ENCODE measurements around the gene ARHGEF3. TPM values are rescaled to one million over a fixed set of nuclear protein-coding genes. Genes with fewer than 3 reads are reported as not detected.

Gene ARHGEF3
- total and polyA plus RNA-seq, 4 donors = 18.6 to 25.9 (median 24.1) TPM

GRCh38 chr3:56775838-56776555 lies 25.8 kb downstream of the ARHGEF3 start:
- DNase-seq (ENCODE audit: low read depth in 4 of 6, low spot score in 6 of 6) = peak in 1 of 6 donors; percentile 93
- Histone ChIP-seq H3K4me3 (ENCODE audit: low read depth, low read length) (no peak overlapping the region), H3K9me3 (ENCODE audit: control insufficient read depth, insufficient read depth, low read length) (no peaks in the 10 kb centered on the region)

GRCh38 chr3:56775445-56775837 lies 26.3 kb downstream of the ARHGEF3 start:
- Histone ChIP-seq H3K4me1 (ENCODE audit: control insufficient read depth, insufficient read depth, low read length) (peaks cover 6% of the 10 kb centered on the region), H3K27me3 (ENCODE audit: control insufficient read depth, insufficient read depth, low read length) (no peaks in the 10 kb centered on the region), H3K9me3 (ENCODE audit: control insufficient read depth, insufficient read depth, low read length) (no peaks in the 10 kb centered on the region), H3K27ac (ENCODE audit: low read depth, low read length) (no peak overlapping the region), H3K36me3 (ENCODE audit: control insufficient read depth, insufficient read depth, low read length) (peaks cover 2% of the 10 kb centered on the region), H3K4me3 (ENCODE audit: low read depth, low read length) (no peak overlapping the region)
- peak in 1 of 6 donors; percentile 80 for DNase-seq (ENCODE audit: low read depth in 4 of 6, low spot score in 6 of 6)
- WGBS (ENCODE audit: insufficient coverage) = 60% methylated on average over 5 of the region's 7 CpGs

More at GRCh38 chr3:56775838-56776555, 25.8 kb downstream of the ARHGEF3 start:
- H3K27me3 ChIP-seq (ENCODE audit: control insufficient read depth, insufficient read depth, low read length) = no peaks in the 10 kb centered on the region
- 31% methylated on average over 5 of the region's 8 CpGs for WGBS (ENCODE audit: insufficient coverage)
- no peak overlapping the region for H3K27ac ChIP-seq (ENCODE audit: low read depth, low read length)
- peaks cover 6% of the 10 kb centered on the region for H3K4me1 ChIP-seq (ENCODE audit: control insufficient read depth, insufficient read depth, low read length)
- H3K36me3 ChIP-seq (ENCODE audit: control insufficient read depth, insufficient read depth, low read length) = peaks cover 2% of the 10 kb centered on the region

- Histone ChIP-seq H3K36me3 (ENCODE audit: control insufficient read depth, insufficient read depth, low read length) (peaks cover 2% of the 10 kb centered on the region), H3K27ac (ENCODE audit: low read depth, low read length) (no peak overlapping the region), H3K4me1 (ENCODE audit: control insufficient read depth, insufficient read depth, low read length) (peaks cover 16% of the 10 kb centered on the region), H3K9me3 (ENCODE audit: control insufficient read depth, insufficient read depth, low read length) (no peaks in the 10 kb centered on the region), H3K27me3 (ENCODE audit: control insufficient read depth, insufficient read depth, low read length) (no peaks in the 10 kb centered on the region), H3K4me3 (ENCODE audit: low read depth, low read length) (no peak overlapping the region)
- no peak for DNase-seq (ENCODE audit: low read depth in 4 of 6, low spot score in 6 of 6)
These were observed 27.8 kb downstream of the ARHGEF3 start for GRCh38 chr3:56773986-56774385.

- DNase-seq (ENCODE audit: low read depth in 4 of 6, low spot score in 6 of 6) = peak in 1 of 6 donors; percentile 75
These were observed 28.5 kb downstream of the ARHGEF3 start for GRCh38 chr3:56772952-56773938.

GRCh38 chr3:56771376-56771775 lies 30.4 kb downstream of the ARHGEF3 start:
- H3K4me1 ChIP-seq (ENCODE audit: control insufficient read depth, insufficient read depth, low read length) = peaks cover 17% of the 10 kb centered on the region

More at GRCh38 chr3:56772952-56773938, 28.5 kb downstream of the ARHGEF3 start:
- H3K27ac ChIP-seq (ENCODE audit: low read depth, low read length) = no peak overlapping the region
- no peak overlapping the region for H3K4me3 ChIP-seq (ENCODE audit: low read depth, low read length)
- H3K36me3 ChIP-seq (ENCODE audit: control insufficient read depth, insufficient read depth, low read length) = peaks cover 2% of the 10 kb centered on the region
- WGBS (ENCODE audit: insufficient coverage) = 75% methylated on average over 2 of the region's 16 CpGs
- H3K27me3 ChIP-seq (ENCODE audit: control insufficient read depth, insufficient read depth, low read length) = no peaks in the 10 kb centered on the region
- H3K9me3 ChIP-seq (ENCODE audit: control insufficient read depth, insufficient read depth, low read length) = no peaks in the 10 kb centered on the region
- peaks cover 17% of the 10 kb centered on the region for H3K4me1 ChIP-seq (ENCODE audit: control insufficient read depth, insufficient read depth, low read length)

GRCh38 chr3:56769116-56769707 lies 32.5 kb downstream of the ARHGEF3 start:
- 22% methylated on average over 5 of the region's 7 CpGs for WGBS (ENCODE audit: insufficient coverage)
- H3K4me1 ChIP-seq (ENCODE audit: control insufficient read depth, insufficient read depth, low read length) = peaks cover 11% of the 10 kb centered on the region
- H3K36me3 ChIP-seq (ENCODE audit: control insufficient read depth, insufficient read depth, low read length) = peaks cover 2% of the 10 kb centered on the region
- no peaks in the 10 kb centered on the region for H3K9me3 ChIP-seq (ENCODE audit: control insufficient read depth, insufficient read depth, low read length)
- no peak overlapping the region for H3K27ac ChIP-seq (ENCODE audit: low read depth, low read length)
- no peaks in the 10 kb centered on the region for H3K27me3 ChIP-seq (ENCODE audit: control insufficient read depth, insufficient read depth, low read length)
- no peak overlapping the region for H3K4me3 ChIP-seq (ENCODE audit: low read depth, low read length)
- peak in 2 of 6 donors; percentile 58 to 67 for DNase-seq (ENCODE audit: low read depth in 4 of 6, low spot score in 6 of 6)

More at GRCh38 chr3:56771376-56771775, 30.4 kb downstream of the ARHGEF3 start:
- H3K36me3 ChIP-seq (ENCODE audit: control insufficient read depth, insufficient read depth, low read length) = peaks cover 2% of the 10 kb centered on the region
- no peaks in the 10 kb centered on the region for H3K27me3 ChIP-seq (ENCODE audit: control insufficient read depth, insufficient read depth, low read length)
- no peaks in the 10 kb centered on the region for H3K9me3 ChIP-seq (ENCODE audit: control insufficient read depth, insufficient read depth, low read length)
- no peak overlapping the region for H3K27ac ChIP-seq (ENCODE audit: low read depth, low read length)
- no peak for DNase-seq (ENCODE audit: low read depth in 4 of 6, low spot score in 6 of 6)
- no peak overlapping the region for H3K4me3 ChIP-seq (ENCODE audit: low read depth, low read length)

- WGBS (ENCODE audit: insufficient coverage) = 94% methylated on average over 5 of the region's 6 CpGs
- Histone ChIP-seq H3K36me3 (ENCODE audit: control insufficient read depth, insufficient read depth, low read length) (no peaks in the 10 kb centered on the region), H3K27me3 (ENCODE audit: control insufficient read depth, insufficient read depth, low read length) (no peaks in the 10 kb centered on the region), H3K27ac (ENCODE audit: low read depth, low read length) (no peak overlapping the region), H3K4me1 (ENCODE audit: control insufficient read depth, insufficient read depth, low read length) (peaks cover 10% of the 10 kb centered on the region), H3K9me3 (ENCODE audit: control insufficient read depth, insufficient read depth, low read length) (no peaks in the 10 kb centered on the region), H3K4me3 (ENCODE audit: low read depth, low read length) (no peak overlapping the region)
- DNase-seq (ENCODE audit: low read depth in 4 of 6, low spot score in 6 of 6) = no peak
These were observed 36.7 kb downstream of the ARHGEF3 start for GRCh38 chr3:56764904-56765547.

GRCh38 chr3:56764184-56764583 lies 37.6 kb downstream of the ARHGEF3 start:
- no peak overlapping the region for H3K27ac ChIP-seq (ENCODE audit: low read depth, low read length)
- DNase-seq (ENCODE audit: low read depth in 4 of 6, low spot score in 6 of 6) = no peak
- no peak overlapping the region for H3K4me3 ChIP-seq (ENCODE audit: low read depth, low read length)
- no peaks in the 10 kb centered on the region for H3K27me3 ChIP-seq (ENCODE audit: control insufficient read depth, insufficient read depth, low read length)
- H3K9me3 ChIP-seq (ENCODE audit: control insufficient read depth, insufficient read depth, low read length) = no peaks in the 10 kb centered on the region
- H3K36me3 ChIP-seq (ENCODE audit: control insufficient read depth, insufficient read depth, low read length) = no peaks in the 10 kb centered on the region
- WGBS (ENCODE audit: insufficient coverage) = 86% methylated on average over 1 of the region's 2 CpGs
- H3K4me1 ChIP-seq (ENCODE audit: control insufficient read depth, insufficient read depth, low read length) = peaks cover 3% of the 10 kb centered on the region

- no peaks in the 10 kb centered on the region for H3K36me3 ChIP-seq (ENCODE audit: control insufficient read depth, insufficient read depth, low read length)
- DNase-seq (ENCODE audit: low read depth in 4 of 6, low spot score in 6 of 6) = peak in 1 of 6 donors; percentile 45
- H3K27ac ChIP-seq (ENCODE audit: low read depth, low read length) = no peak overlapping the region
- H3K9me3 ChIP-seq (ENCODE audit: control insufficient read depth, insufficient read depth, low read length) = no peaks in the 10 kb centered on the region
- no CpG with 5 or more reads among the region's 2 CpGs for WGBS (ENCODE audit: insufficient coverage)
- peaks cover 2% of the 10 kb centered on the region for H3K4me1 ChIP-seq (ENCODE audit: control insufficient read depth, insufficient read depth, low read length)
- no peak overlapping the region for H3K4me3 ChIP-seq (ENCODE audit: low read depth, low read length)
- H3K27me3 ChIP-seq (ENCODE audit: control insufficient read depth, insufficient read depth, low read length) = no peaks in the 10 kb centered on the region
These were observed 38.5 kb downstream of the ARHGEF3 start for GRCh38 chr3:56763233-56763632.

All from spinal cord (tissue), 10 donors.